Measurements from ENCODE around the gene MYZAP.

- no peak for TF ChIP-seq POLR2A (IDR thresholded peaks at IDR 0.05; ENCODE audit: low read depth, low read length)
- TF ChIP-seq POLR2AphosphoS5 (IDR thresholded peaks at IDR 0.05; ENCODE audit: low read depth, low read length) = no peak
Observed at GRCh38 chr15:57698991-57699390, 107.3 kb downstream of the MYZAP start.

Data from GM12891 (cell line).